Activated CD4-positive, CD25-positive, alpha-beta regulatory T cell treated with anti-CD3 and anti-CD28 coated beads, Interleukin-2, amount 50 U/mL, for 72 hours (primary cell): ENCODE measurements around the gene CROCC2.
A peak's percentile ranks its signal among the peaks of the same experiment; 100 is the strongest.

Experiments
- DNase-seq: peaks from one replicate; pipeline ENCODE4 v3.0.0; 2021

CROCC2 gene

DNA sequence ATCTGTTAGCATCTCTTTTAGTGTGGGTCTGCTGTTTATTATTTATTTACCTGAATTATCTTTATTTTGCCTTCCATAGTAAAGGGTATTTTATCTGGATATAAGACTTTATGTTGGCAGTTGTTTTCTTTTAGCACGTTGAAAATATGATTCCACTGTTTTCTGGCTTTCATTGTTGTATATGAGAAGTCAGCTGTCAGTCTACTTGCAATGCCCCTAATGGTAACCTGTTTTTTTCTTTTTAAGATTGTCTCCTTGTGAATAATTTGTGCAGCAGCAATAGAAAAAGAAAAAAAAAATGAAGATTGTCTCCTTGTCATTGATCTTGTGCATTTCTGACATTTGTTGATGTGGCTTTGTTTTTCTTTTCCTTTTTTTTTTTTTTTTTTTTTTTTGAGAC lies 119.5 kb downstream of the CROCC2 start:
- no peak for DNase-seq

- DNase-seq: no peak
Measured at GRCh38 chr2:241029599-241030332, 123.6 kb downstream of the CROCC2 start.

- no peak for DNase-seq
Measured at GRCh38 chr2:241030333-241030680, 124.2 kb downstream of the CROCC2 start.

GRCh38 chr2:241030883-241031282 lies 124.7 kb downstream of the CROCC2 start:
- no peak for DNase-seq

GRCh38 chr2:241031436-241032165 lies 125.5 kb downstream of the CROCC2 start:
- no peak for DNase-seq

DNA sequence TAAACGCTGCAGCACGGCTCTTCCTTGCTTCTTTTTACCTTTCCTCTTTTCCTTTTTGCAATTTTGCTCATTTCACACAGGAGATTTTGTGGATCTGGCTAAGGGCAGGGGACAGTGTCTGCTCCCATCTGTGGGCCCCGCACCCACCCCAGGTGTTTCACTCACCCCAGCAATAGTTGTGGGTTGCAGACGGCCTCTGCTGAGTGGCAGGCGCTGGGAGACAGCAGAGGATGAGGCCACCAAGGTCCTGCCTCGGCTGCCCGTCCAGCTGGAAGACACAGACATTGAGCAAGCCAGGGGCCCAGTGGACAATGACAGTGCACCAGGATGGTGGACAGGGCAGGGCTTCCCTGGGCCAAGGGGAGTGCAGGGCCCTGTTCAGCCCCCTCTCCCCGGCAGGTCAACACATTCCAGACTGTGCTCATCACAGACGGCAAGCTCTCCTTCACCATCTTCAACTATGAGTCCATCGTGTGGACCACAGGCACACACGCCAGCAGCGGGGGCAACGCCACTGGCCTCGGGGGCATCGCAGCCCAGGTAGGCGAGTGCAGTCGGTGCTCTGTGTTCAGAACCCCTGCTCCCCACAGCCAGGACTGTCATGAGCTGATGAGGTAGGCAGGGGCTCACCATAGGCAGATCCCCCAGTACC lies 127.3 kb downstream of the CROCC2 start:
- no peak for DNase-seq

GRCh38 chr2:241033994-241034393 lies 127.9 kb downstream of the CROCC2 start:
- DNase-seq: no peak

GRCh38 chr2:241034490-241035141 lies 128.5 kb downstream of the CROCC2 start:
- no peak for DNase-seq

DNA sequence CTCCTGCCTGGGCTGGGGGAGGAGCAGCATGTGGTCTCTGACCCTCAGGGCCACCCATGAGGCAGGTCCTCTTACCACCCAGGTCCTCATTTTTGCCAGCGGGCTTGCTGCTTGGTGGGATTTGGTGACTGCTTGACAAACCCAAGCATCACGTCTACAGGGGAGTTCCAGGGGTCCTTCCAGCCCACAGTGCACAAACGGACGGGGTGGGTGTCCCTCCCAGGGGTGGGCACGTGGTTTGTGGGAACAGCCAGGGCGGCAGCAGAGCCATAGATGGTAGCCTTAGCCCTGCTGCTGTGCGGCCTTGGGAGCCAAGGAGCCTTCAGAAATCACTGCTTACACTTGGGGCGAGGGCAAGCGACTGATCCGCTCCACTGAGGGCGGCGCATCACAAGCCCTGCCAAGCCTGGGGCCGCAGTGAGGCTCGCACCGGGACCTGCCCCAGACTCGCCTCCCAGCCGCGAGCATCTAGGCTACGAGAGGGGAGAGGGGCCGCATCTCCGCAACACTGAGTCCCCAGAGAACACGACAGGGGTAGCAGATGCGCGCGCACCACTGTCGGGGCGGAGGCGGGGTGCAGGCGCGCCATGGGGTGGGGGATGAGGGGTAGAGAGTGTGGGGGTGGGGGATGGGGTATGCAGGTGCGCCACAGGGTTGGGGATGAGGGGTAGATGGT lies 129.1 kb downstream of the CROCC2 start:
- DNase-seq: no peak

GRCh38 chr2:241035818-241036396 lies 129.8 kb downstream of the CROCC2 start:
- no peak for DNase-seq

GRCh38 chr2:241036397-241036963 lies 130.3 kb downstream of the CROCC2 start:
- peak; percentile 72 for DNase-seq

- no peak for DNase-seq
Measured at GRCh38 chr2:241036964-241037421, 130.9 kb downstream of the CROCC2 start.

GRCh38 chr2:241037498-241037897 lies 131.4 kb downstream of the CROCC2 start:
- DNase-seq: no peak

- no peak for DNase-seq
Measured at GRCh38 chr2:241038374-241039180, 132.4 kb downstream of the CROCC2 start.

DNA sequence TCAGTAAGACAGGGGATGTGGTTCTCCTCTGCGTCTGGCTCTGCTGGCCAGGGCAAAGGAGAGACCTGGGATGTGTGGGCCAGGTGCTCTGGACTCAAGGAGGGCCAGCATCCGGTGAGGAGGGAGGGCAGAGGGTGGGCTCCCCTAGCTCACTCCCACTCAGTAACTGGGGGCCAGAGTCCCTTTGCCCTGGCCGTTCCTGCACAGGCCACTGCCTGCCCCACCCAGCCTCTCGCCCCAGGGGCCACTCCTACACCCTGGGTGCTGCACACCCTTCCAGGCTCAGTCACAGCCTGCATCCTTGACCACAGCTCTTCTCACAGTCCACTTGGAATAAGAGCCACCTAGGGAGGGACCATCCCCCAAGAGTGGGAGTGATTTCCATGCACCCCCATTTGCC lies 133.3 kb downstream of the CROCC2 start:
- DNase-seq: no peak

DNA sequence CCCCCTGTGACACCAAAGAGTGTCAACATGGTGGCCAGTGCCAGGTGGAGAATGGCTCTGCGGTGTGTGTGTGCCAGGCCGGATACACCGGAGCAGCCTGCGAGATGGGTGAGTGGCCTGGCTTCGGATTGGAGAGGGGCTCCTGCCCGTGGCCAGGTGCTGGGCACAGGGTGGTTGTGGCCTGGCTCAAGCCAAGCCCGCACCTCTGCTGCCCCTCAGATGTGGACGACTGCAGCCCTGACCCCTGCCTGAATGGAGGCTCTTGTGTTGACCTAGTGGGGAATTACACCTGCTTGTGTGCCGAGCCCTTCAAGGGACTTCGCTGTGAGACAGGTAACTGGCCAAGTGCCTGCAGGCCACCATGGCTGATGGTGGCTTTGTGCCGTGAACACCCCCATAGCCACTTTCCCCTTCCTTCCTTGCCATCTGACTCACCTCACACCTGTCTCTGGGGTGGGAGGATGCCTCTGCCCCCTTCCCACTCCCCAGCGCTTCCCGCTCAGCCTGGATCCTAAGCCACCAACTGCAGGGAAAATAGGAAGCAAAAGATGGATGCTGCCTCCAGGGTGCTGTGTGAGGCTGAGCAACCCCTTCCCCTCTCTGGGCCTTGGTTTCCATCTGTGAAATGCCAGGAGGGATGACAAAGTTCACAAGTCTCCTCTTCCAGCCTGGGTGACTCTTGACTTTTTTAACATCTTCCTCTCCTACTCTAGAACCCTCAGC lies 134.1 kb downstream of the CROCC2 start:
- DNase-seq: no peak

GRCh38 chr2:241041589-241042158 lies 135.5 kb downstream of the CROCC2 start:
- no peak for DNase-seq
